ENCODE results near the gene CTR9. TPM values are rescaled to one million over a fixed set of nuclear protein-coding genes. Genes with fewer than 3 reads are reported as not detected.

CTR9 gene
- total and polyA plus RNA-seq, 2 experiments from 2014 or later, result 29.0 to 32.7 TPM

GRCh38 chr11:10828402-10828801 is 77.4 kb downstream of the CTR9 start (continued):
- TF ChIP-seq ZNF462 (CRISPR knock-in tag; IDR thresholded peaks at IDR 0.05) (no peak), ZNF114 (CRISPR knock-in tag; IDR thresholded peaks at IDR 0.05) (no peak), EZH2 (IDR thresholded peaks at IDR 0.05; ENCODE audit: low read depth, unreplicated experiment) (no peak)

DNA sequence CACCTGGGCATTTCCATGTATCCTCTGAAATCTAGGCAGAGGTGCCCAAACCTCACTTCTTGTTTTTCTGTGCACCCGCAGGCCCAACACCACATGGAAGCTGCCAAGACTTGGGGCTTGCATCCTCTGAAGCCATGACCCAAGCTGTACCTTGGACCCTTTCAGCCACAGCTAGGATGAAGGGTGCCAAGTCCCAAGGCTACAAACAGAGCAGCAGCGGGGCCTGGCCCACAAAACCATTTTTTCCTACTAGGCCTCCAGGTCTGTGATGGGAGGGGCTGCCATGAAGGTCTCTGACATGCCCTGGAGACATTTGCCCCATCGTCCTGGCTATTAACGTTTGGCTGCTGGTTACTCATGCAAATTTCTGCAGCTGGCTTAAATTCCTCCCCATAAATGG is 78.1 kb downstream of the CTR9 start:
- Mint-ChIP-seq H3K27ac (no peak overlapping the region), H3K36me3 (ENCODE audit: low read depth) (no peaks in the 10 kb centered on the region), H3K9me3 (no peaks in the 10 kb centered on the region; the same call in 2 of the 3 replicates), H3K27me3 (ENCODE audit: insufficient read depth, low read depth, poor library complexity) (peaks cover 2% of the 10 kb centered on the region), H3K4me3 (no peak overlapping the region), H3K4me1 (no peaks in the 10 kb centered on the region)
- no peak for ATAC-seq
- Histone ChIP-seq H3F3A (replicated peaks; ENCODE audit: low read depth) (no peaks in the 10 kb centered on the region), H3K4me1 (ENCODE audit: insufficient read depth) (no peaks in the 10 kb centered on the region), H4K20me1 (replicated peaks; ENCODE audit: insufficient read depth) (no peaks in the 10 kb centered on the region), H3K36me3 (ENCODE audit: insufficient read depth) (no peaks in the 10 kb centered on the region), H3K4me2 (no peak overlapping the region), H3K9me2 (ENCODE audit: insufficient read depth) (no peaks in the 10 kb centered on the region; the same call in 1 of the 2 replicates), H2AFZ (no peak overlapping the region), H3K79me2 (replicated peaks; ENCODE audit: insufficient read depth) (no peaks in the 10 kb centered on the region), H3K27ac (ENCODE audit: low read depth) (no peak overlapping the region), H3K4me3 (no peak overlapping the region), H3K27me3 (ENCODE audit: insufficient read depth) (no peaks in the 10 kb centered on the region)
- no peak for DNase-seq (ENCODE audit: low spot score)
- no peak for TF ChIP-seq STAT1 (IDR thresholded peaks at IDR 0.05; ENCODE audit: unreplicated experiment)
- TF ChIP-seq NANOG (IDR thresholded peaks at IDR 0.05; ENCODE audit: borderline replicate concordance), result no peak
- no peak for TF ChIP-seq CREB1 (CRISPR knock-in tag; IDR thresholded peaks at IDR 0.05; ENCODE audit: low read depth)
- TF ChIP-seq, protein P1, sequence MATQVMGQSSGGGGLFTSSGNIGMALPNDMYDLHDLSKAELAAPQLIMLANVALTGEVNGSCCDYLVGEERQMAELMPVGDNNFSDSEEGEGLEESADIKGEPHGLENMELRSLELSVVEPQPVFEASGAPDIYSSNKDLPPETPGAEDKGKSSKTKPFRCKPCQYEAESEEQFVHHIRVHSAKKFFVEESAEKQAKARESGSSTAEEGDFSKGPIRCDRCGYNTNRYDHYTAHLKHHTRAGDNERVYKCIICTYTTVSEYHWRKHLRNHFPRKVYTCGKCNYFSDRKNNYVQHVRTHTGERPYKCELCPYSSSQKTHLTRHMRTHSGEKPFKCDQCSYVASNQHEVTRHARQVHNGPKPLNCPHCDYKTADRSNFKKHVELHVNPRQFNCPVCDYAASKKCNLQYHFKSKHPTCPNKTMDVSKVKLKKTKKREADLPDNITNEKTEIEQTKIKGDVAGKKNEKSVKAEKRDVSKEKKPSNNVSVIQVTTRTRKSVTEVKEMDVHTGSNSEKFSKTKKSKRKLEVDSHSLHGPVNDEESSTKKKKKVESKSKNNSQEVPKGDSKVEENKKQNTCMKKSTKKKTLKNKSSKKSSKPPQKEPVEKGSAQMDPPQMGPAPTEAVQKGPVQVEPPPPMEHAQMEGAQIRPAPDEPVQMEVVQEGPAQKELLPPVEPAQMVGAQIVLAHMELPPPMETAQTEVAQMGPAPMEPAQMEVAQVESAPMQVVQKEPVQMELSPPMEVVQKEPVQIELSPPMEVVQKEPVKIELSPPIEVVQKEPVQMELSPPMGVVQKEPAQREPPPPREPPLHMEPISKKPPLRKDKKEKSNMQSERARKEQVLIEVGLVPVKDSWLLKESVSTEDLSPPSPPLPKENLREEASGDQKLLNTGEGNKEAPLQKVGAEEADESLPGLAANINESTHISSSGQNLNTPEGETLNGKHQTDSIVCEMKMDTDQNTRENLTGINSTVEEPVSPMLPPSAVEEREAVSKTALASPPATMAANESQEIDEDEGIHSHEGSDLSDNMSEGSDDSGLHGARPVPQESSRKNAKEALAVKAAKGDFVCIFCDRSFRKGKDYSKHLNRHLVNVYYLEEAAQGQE (IDR thresholded peaks at IDR 0.05; ENCODE audit: unreplicated experiment), result no peak
- no peak for TF ChIP-seq JUNB (IDR thresholded peaks at IDR 0.05; ENCODE audit: unreplicated experiment)
- TF ChIP-seq, protein P2, sequence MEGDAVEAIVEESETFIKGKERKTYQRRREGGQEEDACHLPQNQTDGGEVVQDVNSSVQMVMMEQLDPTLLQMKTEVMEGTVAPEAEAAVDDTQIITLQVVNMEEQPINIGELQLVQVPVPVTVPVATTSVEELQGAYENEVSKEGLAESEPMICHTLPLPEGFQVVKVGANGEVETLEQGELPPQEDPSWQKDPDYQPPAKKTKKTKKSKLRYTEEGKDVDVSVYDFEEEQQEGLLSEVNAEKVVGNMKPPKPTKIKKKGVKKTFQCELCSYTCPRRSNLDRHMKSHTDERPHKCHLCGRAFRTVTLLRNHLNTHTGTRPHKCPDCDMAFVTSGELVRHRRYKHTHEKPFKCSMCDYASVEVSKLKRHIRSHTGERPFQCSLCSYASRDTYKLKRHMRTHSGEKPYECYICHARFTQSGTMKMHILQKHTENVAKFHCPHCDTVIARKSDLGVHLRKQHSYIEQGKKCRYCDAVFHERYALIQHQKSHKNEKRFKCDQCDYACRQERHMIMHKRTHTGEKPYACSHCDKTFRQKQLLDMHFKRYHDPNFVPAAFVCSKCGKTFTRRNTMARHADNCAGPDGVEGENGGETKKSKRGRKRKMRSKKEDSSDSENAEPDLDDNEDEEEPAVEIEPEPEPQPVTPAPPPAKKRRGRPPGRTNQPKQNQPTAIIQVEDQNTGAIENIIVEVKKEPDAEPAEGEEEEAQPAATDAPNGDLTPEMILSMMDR (conservative IDR thresholded peaks at IDR 0.05; ENCODE audit: low read depth in 2 of 2), result no peak
- no peak for TF ChIP-seq EZH2phosphoT487 (IDR thresholded peaks at IDR 0.05; ENCODE audit: unreplicated experiment)
- no peak for TF ChIP-seq ZNF114 (CRISPR knock-in tag; IDR thresholded peaks at IDR 0.05)
- no peak for TF ChIP-seq POLR2AphosphoS5 (IDR thresholded peaks at IDR 0.05; ENCODE audit: low read depth)

Data from GM23338 (cell line).